ENCODE results near the gene GPR26.
"Not testable (repeated sequence)": the region's sequence is repeated elsewhere in the genome, so short reads cannot be mapped to it uniquely, and the experiment has no call there.

Gene GPR26

DNA sequence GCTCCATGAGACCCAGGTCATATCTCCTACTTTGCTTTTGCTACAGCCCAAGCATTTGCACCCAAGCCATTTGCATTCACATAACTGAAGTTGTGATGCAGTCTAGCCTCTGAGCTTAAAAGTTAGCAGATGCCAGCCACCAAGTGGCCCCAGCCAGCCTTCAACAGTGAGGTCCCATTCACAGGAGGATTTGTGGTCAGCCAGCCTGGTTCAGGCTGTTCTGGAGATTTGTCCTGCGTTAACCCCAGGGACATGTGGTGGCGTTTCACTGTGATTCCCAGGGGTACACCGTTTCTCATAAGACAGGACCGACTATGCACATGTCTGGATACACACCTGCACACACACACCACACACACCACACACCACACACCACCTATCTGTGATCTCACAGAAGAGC, 51.2 kb downstream of the GPR26 start:
- no peak for DNase-seq (ENCODE audit: low read depth)

DNA sequence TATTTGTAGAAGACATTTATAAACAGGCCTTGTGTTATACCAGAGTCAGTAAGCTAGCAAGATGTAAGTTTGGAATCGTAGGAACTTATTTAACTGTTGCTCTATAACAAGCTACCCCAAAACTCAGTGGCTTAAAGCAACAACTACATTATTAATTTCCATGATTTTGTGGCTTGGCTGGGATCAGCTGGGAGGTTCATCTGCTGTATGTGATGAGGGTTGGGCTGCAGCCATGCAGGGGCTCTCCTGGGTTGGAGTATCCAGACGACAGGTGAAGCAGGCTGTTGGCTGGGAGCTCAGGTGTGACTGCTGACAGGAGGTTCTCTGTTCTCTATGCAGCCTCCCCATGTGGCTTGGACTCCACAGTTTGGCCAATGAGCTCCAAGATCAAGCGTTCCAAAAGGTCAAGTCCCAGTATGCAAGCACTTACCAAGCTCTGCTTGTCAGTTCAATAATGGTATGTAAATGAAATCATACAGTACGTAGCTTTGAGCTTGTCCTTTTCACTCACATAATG, 52.4 kb downstream of the GPR26 start:
- DNase-seq (ENCODE audit: low read depth), result no peak

DNA sequence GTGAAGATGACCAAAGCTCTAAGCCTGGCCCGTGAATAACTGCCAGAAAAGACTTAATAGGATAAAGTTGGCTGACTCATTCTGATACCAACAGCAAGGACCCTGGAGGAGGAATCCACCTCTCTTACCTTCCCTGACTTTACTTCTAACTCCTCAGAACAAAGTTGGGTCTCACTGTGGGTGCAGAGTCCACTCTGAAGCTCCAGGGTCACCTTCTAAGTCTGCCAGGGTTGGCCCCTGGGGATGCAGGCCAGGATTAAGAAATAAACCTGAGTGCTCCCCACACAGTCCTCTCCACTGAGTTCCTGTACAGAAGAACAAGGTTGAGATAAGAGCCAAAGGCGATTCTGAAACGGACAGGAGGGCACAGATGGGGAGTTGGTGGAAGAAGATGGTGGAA, 54.4 kb downstream of the GPR26 start:
- no peak for DNase-seq (ENCODE audit: low read depth)

DNA sequence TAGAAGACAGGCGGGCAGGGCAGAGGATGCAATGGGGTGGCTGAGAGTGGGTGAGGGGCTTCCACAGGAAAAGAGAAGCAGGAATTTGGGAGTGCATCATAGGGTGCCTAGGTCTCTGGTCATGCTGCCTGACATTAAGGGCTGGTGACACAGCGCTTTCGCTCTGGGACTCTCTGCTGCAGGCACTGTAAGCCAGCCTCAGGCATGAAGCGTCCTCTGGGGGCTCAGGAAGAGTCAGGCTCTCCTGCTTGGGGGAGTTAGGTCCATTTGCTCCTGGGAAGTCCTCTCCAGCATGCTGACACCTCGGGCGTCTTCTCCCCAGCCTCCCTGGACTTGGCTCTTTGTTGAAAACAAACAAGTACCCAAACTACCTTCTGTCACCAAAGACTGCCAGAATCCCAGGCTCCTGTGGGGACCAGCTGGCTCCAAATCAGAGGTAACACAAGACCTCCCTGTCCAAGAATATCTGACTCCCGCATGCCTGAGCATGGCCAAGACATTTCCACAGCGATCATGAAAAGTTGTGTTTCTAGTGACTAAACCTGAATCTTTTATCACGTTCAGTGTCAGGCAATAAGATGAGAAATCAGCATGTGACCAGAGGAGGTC, 55.4 kb downstream of the GPR26 start:
- no peak for DNase-seq (ENCODE audit: low read depth)

DNA sequence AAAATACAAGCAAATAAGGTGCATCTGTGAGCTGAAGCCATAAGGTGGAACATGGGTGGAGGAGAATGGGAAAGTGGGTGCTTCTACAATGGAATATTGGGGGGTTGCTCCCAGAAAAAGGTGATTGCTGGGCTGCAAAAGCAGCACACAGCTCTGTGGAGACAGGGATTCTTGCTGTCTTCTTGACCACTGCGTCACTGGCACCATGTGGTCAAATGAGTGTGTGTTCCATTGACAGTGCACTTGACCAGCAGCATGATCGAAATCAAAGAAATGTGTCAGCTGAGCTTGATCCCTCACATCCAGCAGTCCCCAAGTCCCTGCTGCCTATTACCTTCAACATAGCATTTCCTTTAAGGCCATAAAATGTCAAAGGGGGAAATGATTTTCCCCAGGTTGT, 56.2 kb downstream of the GPR26 start:
- DNase-seq (ENCODE audit: low read depth), result no peak

DNA sequence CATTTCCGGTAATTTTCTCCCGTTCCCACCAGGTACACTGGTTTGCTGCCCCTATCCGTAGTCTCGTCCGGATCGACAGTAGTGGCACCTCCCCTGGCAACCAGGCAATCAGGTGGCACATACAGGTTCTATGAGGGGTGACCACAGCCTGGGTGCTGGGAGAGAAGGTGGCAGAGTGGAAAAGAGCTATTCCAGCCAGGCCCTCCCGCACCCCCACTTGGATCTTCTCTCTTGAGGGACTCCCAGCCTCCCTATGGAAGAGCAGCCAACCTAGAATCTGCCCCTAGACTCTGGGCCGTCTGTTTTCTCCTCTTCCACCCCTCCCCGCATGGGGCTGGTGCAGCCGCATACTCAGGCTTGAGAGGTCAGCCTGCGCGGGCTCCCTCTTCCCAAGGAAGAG, 58.6 kb downstream of the GPR26 start:
- DNase-seq (ENCODE audit: low read depth), result no peak

DNA sequence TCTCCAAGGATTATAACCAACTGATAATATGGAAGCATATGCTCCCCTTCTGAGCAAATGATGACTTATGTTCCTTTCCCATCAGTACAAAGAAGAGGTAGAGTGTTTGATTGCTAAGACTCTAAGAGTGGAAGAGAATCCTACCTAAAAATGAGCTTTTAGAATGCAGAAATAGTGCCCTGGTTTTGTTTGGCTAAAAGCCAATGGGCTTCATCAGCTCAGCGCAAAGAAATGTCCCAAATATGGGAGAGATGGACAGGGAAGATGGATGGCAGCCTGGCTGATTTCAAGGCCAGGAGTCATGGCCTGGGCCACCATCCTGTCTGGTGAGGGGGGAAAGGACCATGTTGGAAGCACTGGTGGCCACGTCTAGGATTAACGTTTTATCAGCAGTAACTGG, 60.2 kb downstream of the GPR26 start:
- no peak for DNase-seq (ENCODE audit: low read depth)

DNA sequence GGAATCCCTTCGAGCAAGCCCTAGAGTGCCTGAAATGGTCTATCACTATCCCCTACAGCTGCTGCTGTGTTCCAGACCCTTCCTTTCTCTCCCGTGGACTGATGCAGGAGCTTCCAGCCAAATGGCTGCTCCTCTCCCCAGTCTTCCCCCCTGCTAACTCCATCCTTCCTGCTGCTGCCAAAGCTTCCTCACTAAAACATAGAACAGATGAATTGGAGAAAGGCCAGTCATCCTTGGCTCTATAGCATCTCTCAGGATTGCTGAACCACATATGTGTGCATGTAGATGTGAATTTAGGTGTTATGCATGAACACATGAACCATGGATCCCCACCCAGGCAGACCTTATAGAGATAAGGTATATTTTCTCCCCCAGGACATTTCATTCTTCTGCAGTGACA, 60.7 kb downstream of the GPR26 start:
- no peak for DNase-seq (ENCODE audit: low read depth)

DNA sequence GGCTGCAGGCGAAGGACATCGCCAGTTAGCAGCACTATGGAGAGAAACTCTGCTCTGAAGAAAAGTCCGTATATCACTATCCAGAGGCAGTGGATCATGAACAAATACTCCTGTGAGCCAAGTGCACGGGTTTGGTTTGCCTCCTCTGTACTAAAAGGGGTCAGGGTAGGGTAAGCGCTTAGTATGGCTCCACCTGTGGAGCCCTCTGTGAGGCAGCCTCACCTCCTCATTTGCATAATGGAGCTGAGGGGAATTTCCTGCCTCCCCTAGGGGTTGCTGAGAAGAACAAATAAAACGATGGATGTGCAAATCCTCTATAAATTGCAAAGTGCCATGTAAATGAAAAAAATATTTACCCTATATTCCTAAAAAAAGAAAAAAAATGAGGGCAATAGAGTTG, 63.4 kb downstream of the GPR26 start:
- DNase-seq (ENCODE audit: low read depth), result no peak

DNA sequence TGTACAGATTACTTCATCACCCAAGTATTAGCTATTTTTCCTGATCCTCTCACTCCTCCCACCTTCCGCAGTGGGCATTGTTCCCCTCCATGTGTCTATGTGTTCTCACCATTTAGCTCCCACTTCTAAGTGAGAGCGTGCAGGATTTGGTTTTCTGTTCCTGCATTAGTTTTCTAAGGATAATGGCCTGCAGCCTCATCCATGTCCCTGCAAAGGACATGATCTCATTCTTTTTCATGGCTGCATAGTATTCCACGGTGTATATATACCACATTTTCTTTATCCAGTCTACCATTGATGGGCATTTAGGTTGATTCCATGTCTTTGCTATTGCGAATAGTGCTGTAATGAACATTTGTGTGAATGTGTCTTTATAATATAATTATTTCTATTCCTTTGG, 70.8 kb downstream of the GPR26 start:
- not testable (repeated sequence) for DNase-seq (ENCODE audit: low read depth)

DNA sequence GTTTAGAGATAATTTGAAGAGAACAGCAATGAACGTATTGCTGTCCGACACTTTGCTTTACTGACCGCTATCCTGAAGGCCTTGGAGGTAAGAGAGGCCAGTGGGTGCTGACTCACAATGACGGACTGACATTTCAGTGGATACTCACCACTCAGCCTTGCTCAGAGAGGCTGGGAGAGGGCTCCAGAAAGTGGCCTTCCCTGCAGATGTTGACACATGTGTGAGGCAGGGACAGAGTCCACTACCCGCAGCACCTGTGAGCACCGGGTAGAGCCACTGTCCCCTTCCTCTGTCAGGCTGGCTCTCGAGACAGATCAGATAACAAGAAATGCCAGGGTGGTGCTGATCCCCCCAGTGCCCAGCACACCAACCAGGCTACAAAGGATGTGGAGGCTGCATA, 75.0 kb downstream of the GPR26 start:
- DNase-seq (ENCODE audit: low read depth), result no peak

DNA sequence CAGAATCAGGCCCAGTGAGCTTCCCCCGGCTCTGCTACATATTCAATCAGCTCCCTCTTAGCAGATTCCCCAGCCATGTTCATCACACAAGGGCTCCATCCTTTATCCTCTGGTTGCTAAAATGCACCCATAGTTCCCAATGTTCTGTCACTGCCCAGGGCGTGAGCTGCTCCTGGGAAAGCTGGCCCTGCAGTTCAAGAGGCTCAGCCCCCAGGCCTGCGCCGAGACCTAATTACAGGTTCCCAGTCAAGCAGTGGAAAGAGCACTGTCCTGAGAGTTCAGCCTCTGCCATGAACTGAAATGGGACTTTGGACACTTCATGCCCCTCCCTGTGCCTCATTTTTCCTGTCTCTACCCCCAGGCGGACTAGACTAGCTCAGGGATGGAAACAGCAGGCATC, 75.6 kb downstream of the GPR26 start:
- no peak for DNase-seq (ENCODE audit: low read depth)

DNA sequence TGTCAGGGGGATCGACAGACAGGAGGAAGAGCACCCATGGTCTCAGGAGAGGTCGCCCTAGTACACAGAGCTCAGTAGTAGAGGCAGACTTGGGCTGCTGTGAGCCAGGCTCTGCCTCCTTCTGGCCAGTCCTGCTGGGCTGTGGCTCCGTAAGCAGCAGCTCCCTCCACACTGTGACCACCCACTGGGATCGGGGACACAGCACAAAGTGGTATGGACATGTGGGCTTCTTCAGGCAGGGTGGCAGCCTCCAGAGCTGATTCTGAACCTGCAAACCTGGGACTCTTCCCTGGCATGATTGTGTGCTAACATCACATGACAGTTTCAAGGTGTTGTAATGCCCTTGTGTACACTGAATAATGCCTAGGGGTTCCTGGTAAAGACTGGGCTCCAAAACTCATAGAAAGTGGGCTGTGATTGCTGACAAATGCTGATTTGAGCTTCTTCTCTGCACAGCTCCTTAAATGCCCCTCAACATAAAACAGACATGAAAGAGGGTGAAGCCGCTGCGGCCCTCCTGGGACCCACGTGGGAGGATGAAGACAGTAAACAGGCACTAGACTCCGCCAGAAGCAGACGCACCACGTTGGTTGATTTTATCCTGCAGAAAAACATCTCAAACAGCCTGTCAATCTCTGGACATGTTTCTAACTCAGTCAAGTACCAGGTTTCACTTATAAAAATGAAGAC, 76.7 kb downstream of the GPR26 start:
- no peak for DNase-seq (ENCODE audit: low read depth)

DNA sequence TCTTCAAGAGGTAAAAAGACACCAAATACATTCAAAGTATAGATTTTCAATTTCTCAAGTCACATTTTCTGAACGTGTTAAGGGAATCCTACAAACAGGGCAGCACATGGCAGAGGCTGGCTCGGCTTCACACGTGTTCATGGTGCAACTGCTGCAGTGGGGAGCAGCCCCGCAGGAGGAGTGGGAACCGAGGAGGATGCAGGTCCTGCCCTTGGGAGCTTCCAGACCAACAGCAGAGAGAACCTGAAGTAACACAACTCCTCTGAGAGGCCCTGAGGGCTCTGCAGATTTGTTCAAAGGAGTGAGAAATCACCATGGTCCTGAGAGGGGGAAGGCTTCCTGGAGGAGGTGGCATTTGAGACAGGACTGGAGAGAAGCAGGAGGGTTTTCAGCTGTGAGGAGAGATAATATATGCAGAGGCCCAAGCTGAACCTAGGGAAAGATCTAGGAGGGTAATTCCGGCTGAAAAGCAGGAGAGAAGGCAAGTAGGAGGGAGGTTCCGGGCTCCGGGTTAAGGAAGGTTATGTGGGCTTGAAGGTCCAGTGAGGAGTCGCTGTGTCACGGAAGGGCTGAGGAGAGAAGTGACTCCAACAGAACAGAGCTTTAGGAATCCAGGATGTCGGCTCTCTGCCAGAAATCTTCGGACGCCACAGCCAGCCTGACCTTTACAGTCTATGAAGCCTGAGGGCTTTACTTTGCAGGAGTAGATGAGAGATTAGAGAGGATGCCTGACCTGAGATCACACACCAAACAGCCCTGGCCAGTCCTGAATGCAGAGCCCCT, 77.5 kb downstream of the GPR26 start:
- no peak for DNase-seq (ENCODE audit: low read depth)

DNA sequence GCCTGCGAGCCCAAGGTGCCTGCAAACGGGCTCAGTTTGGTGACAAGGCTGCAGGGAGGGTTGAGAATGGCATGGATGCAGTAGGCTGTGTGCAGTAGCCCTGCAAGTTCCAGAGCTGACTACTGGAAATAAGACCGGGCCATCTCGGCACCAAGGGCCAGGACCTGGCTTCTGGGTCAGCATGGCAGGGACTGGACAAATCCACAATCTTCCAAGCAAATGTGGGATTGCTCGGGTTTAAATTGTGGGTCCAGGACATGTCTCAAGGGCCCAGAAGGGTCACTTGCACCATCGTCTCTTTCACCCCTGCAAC, 78.0 kb downstream of the GPR26 start:
- no peak for DNase-seq (ENCODE audit: low read depth)

Data from stimulated activated CD8-positive, alpha-beta memory T cell treated with anti-CD3 and anti-CD28 coated beads, Interleukin-12 subunit alpha, Interleukin-12 subunit beta, amount 100 ng/mL, for 1 hour (primary cell).